A549 treated with ZK216348 at 1 μM for 4 hours (cell line): ENCODE data around the gene ANKS3. TPM values are rescaled to one million over a fixed set of nuclear protein-coding genes. Genes with fewer than 3 reads are reported as not detected.

Experiments used
- total RNA-seq: library from RNA; stranded (reverse); fragments of 200-300 nt; extraction: Qiagen RNA extraction; gene quantifications from 5 replicates; pipeline ENCODE4 v1.2.3, GENCODE V29; 2022; ENCODE audit warnings: low read depth

ANKS3 gene, protein sequence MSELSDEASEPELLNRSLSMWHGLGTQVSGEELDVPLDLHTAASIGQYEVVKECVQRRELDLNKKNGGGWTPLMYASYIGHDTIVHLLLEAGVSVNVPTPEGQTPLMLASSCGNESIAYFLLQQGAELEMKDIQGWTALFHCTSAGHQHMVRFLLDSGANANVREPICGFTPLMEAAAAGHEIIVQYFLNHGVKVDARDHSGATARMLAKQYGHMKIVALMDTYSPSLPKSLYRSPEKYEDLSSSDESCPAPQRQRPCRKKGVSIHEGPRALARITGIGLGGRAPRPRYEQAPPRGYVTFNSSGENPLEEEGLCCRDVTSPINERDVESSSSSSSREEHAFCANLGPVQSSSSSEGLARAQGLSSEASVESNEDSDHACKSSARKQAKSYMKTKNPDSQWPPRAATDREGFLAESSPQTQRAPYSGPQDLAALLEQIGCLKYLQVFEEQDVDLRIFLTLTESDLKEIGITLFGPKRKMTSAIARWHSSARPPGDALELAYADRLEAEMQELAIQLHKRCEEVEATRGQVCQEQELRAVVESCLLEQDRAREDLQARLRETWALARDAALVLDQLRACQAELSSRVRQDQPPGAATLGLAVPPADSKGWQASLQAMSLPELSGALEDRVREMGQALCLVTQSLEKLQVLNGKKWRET
- total RNA-seq, result 16.5 to 28.9 TPM (median 28.2 TPM) in 5 replicates

DNA sequence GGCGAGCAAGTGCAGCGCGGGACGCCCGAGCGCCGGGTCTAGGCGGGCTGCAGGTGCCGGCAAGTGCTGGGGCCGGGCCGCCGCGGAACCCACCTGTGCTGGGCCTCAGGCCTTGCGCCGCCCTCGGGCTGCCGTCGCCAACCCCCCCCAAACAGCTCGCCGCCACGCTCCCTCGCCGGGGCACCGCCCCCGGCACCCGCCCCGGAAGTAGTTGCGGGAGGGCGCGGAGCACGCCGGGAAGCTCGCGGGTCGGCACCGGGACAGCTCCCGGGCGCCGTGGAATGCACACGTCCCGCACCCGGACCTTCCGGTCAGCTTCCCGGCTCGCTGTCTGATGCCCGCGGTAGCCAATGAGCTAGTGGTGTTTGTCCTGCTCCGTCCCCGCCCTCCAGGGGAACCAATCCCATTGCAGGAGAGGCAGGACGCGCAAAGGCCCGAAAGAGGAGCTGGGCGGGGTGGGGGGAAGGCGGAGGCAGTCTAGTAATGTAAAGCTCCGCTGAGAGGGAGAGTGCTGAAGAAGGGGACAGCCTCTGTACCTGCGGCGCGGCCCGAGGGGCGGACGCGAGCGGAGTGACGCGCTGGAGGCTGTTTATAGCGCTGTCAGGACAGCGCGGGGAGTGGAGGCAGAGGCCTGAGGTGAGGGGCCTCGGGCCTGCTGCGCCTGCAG is at the start of gene ANKS3, which contains the start of gene DNAAF8:
ANKS3 (minus strand) TSS at position 209 of the 667 bp plus-strand sequence. CDS start 4,122 bp downstream, outside the sequence.
DNAAF8 (plus strand) TSS at position 475 of the 667 bp plus-strand sequence. CDS start 1,978 bp downstream, outside the sequence.

DNA sequence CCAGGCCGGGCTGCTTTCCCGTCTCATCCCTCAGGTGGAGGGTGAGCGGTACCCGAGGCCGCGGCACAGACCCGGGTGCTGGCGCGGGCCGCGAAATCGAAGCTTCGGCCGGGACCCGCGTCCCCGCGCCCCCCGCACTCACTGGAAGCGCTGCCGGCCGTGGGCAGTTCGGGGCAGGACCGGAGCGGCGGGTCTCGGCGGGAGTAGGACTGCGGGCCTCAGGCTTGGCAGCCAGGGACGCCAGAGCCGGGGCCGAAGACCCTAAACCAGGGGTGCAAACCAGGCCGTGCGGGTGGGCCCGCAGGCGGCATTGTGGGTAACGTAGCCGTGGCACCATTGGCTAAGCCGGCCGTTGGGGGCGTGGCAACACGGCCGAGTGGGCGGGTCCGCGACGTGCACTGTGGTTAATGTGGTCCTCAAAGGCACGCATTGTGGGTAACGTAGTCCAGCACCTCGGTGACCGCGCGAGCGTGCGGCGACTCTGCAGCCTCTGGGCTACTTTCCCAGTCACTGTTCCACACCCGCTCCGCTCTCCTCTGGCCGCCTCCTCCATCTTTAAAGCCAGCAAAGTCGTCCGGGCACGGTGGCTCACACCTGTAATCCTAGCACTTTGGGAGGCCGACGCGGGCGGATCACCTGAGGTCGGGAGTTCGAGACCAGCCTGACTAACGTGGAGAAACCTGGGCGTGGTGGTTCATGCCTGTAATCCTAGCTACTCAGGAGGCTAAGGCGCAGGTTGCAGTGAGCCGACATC is 33.0 kb upstream of the ANKS3 start, which contains the start of gene ZNF500:
ZNF500 (minus strand) TSS at position 288 of the 754 bp plus-strand sequence. CDS start 1,184 bp downstream, outside the sequence.

DNA sequence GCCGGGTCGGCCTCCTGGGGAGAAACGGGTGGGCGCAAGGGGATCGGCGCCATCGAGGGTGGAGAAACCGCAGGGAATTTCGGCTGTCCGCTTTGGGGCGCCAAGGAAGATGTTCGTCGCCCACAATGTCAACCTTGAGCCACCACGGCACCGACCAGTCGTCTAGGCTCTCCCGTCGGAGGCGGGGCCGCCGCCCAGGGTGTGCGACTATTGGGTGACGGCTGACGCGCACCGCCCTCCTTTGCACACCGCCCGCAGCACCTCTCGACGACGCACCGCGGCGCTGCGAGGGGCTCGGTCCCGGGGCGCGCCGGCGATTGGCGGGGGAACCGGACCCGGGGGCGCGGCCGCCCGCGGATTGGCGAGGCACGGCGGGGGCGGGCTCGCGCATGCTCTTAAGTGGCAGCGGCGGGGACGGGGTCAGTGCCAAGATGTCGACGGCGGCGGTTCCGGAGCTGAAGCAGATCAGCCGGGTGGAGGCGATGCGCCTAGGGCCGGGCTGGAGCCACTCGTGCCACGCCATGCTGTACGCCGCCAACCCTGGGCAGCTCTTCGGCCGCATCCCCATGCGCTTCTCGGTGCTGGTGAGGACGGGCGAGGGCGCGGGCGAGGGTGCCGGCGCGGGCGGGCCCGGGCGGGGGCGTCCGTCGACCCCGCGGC is 40.6 kb downstream of the ANKS3 start, which contains the start of gene NUDT16L1:
NUDT16L1 (plus strand) TSS at position 267 of the 660 bp plus-strand sequence; CDS start at position 432, 165 bp downstream.

Other genes with a start within 250 kb of the ANKS3 start
- gene CDIP1, start 195.5 kb downstream of the ANKS3 start, total RNA-seq, result 10.4 to 15.6 TPM (median 13.7 TPM) in 5 replicates
- 0.04 to 0.06 TPM in 2 of 5 replicates, not detected in the others for gene C16orf96, start 177.9 kb downstream of the ANKS3 start, total RNA-seq
- gene UBALD1, start 119.4 kb downstream of the ANKS3 start, total RNA-seq, result 24.3 to 67.9 TPM (median 60.3 TPM) in 5 replicates
- 29.4 to 49.3 TPM (median 40.3 TPM) in 5 replicates for gene MGRN1, start 109.4 kb downstream of the ANKS3 start, total RNA-seq
- gene NUDT16L1, start 40.7 kb downstream of the ANKS3 start, total RNA-seq, result 13.1 to 26.3 TPM (median 24.8 TPM) in 5 replicates
- gene DNAAF8, start 266 bp upstream of the ANKS3 start, total RNA-seq, result 1.2 to 2.1 TPM (median 1.4 TPM) in 5 replicates
- 5.4 to 10.9 TPM (median 8.2 TPM) in 5 replicates for gene ZNF500, start 32.9 kb upstream of the ANKS3 start, total RNA-seq
- not detected in 5 replicates for gene SEPTIN12, start 54.1 kb upstream of the ANKS3 start, total RNA-seq
- not detected in 5 replicates for gene SMIM22, start 61.1 kb upstream of the ANKS3 start, total RNA-seq
- gene ROGDI, start 68.4 kb upstream of the ANKS3 start, total RNA-seq, result 10.7 to 16.2 TPM (median 15.6 TPM) in 5 replicates
- gene GLYR1, start 113.0 kb upstream of the ANKS3 start, total RNA-seq, result 40.4 to 43.5 TPM (median 41.0 TPM) in 5 replicates
- 21.5 to 30.9 TPM (median 27.2 TPM) in 5 replicates for gene UBN1, start 113.2 kb upstream of the ANKS3 start, total RNA-seq
- 2.6 to 4.8 TPM (median 4.1 TPM) in 5 replicates for gene PPL, start 202.9 kb upstream of the ANKS3 start, total RNA-seq
- 0.05 to 0.11 TPM (median 0.11 TPM) in 3 of 5 replicates, not detected in the others for gene SEC14L5, start 224.1 kb upstream of the ANKS3 start, total RNA-seq